Gastroesophageal sphincter (tissue), 3 donors: ENCODE measurements around the gene FAM180A.
"Not testable (repeated sequence)": the region's sequence is repeated elsewhere in the genome, so short reads cannot be mapped to it uniquely, and the experiment has no call there.

Experiments
- POLR2A ChIP-seq, 2 donors: fragments of 450-650 bp; IDR thresholded peaks; one replicate each; pipeline ENCODE4 v1.6.1; 2017; ENCODE audit warnings: antibody characterized with exemption in 2 of 2, mild to moderate bottlenecking in 2 of 2, moderate library complexity in 1 of 2
- POLR2AphosphoS5 ChIP-seq: sonication (generic); formaldehyde crosslinking; IDR thresholded peaks from one replicate; pipeline ENCODE4 v1.6.1; 2017; ENCODE audit warnings: antibody characterized with exemption
- TF ChIP-seq, protein P1 (sequence below), 4 experiments: fragments of 200-600 bp in 2 of 4; fragments of 450-650 bp in 2 of 4; sonication (generic) in 1 of 4; IDR thresholded peaks; one replicate each; pipeline ENCODE4 v1.5.1; 2017 to 2019; ENCODE audit warnings: antibody characterized with exemption in 4 of 4, mild to moderate bottlenecking in 2 of 4, moderate library complexity in 2 of 4

DNA sequence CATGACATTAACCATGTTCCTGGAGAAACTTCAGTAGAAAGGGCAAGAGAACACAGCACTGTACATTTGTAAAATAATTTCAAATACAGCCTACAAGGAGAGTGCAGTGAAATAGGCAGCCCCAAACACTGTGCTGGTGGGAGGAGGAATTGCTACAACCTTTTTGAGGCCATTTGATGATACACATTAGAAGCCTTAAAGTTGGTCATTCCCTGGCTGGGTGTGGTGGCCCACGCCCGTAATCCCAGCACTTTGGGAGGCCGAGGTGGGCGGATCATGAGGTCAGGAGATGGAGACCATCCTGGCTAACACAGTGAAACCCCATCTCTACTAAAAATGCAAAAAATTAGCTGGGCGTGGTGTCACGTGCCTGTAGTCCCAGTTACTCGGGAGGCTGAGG is 56.0 kb downstream of the FAM180A start:
- TF ChIP-seq, protein P1, sequence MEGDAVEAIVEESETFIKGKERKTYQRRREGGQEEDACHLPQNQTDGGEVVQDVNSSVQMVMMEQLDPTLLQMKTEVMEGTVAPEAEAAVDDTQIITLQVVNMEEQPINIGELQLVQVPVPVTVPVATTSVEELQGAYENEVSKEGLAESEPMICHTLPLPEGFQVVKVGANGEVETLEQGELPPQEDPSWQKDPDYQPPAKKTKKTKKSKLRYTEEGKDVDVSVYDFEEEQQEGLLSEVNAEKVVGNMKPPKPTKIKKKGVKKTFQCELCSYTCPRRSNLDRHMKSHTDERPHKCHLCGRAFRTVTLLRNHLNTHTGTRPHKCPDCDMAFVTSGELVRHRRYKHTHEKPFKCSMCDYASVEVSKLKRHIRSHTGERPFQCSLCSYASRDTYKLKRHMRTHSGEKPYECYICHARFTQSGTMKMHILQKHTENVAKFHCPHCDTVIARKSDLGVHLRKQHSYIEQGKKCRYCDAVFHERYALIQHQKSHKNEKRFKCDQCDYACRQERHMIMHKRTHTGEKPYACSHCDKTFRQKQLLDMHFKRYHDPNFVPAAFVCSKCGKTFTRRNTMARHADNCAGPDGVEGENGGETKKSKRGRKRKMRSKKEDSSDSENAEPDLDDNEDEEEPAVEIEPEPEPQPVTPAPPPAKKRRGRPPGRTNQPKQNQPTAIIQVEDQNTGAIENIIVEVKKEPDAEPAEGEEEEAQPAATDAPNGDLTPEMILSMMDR (IDR thresholded peaks at IDR 0.05), result not testable (repeated sequence)
- not testable (repeated sequence) for TF ChIP-seq POLR2AphosphoS5; POLR2A (IDR thresholded peaks at IDR 0.05)
